Naive thymus-derived CD4-positive, alpha-beta T cell (primary cell): ENCODE data around the gene RTN4R. TPM values are rescaled to one million over a fixed set of nuclear protein-coding genes. Genes with fewer than 3 reads are reported as not detected.
"Not testable (repeated sequence)": the region's sequence is repeated elsewhere in the genome, so short reads cannot be mapped to it uniquely, and the experiment has no call there.

Experiments used
- ATAC-seq: fragments of 150-1000 bp; cut with Tn5 transposase; 2 replicates; pipeline ENCODE4 v1.10.0; 2021; ENCODE audit warnings: mild to moderate bottlenecking, moderate library complexity
- CTCF ChIA-PET: fragments of 350-600 bp; sonication (Branson Sonifier 250); formaldehyde crosslinking; loops from one replicate; lab custom pipeline; 2021; ENCODE audit warnings: antibody characterized with exemption; lab: Charles Lee
- POLR2A ChIA-PET: fragments of 350-600 bp; sonication (Branson Sonifier 250); formaldehyde crosslinking; loops from one replicate; lab custom pipeline; 2021; ENCODE audit warnings: antibody characterized with exemption, inconsistent platforms; lab: Charles Lee
- DNase-seq, 9 donors: peaks; one replicate each; pipeline versions ENCODE4 v3.0.0 to v3.0.0-alpha.2; 2020 to 2022; ENCODE audit warnings: mixed read lengths in 1 of 9
- H3K27ac ChIP-seq: one replicate; pipeline ENCODE4 v1.7.0; 2013; ENCODE audit warnings: mild to moderate bottlenecking, low read depth, low read length, moderate library complexity
- H3K27me3 ChIP-seq, 2 donors: one replicate each; pipeline ENCODE4 v1.7.0; 2013; ENCODE audit warnings: low read length in 2 of 2, mild to moderate bottlenecking in 2 of 2, moderate library complexity in 2 of 2; ENCODE audit not compliant: control insufficient read depth in 2 of 2, insufficient read depth in 2 of 2
- H3K36me3 ChIP-seq, 3 experiments: 1 replicate in 2 of 3; 2 replicates in 1 of 3; pipeline ENCODE4 v1.7.0; 2013; ENCODE audit warnings: low read length in 3 of 3, mild to moderate bottlenecking in 3 of 3, moderate library complexity in 1 of 3; ENCODE audit not compliant: insufficient read depth in 3 of 3, control insufficient read depth in 2 of 3
- H3K4me1 ChIP-seq, 2 donors: one replicate each; pipeline ENCODE4 v1.7.0; 2013; ENCODE audit warnings: low read length in 2 of 2, mild to moderate bottlenecking in 2 of 2, moderate library complexity in 1 of 2; ENCODE audit not compliant: control insufficient read depth in 2 of 2, insufficient read depth in 2 of 2
- H3K4me3 ChIP-seq: 2 replicates; pipeline ENCODE4 v1.7.0; 2013; ENCODE audit warnings: mild to moderate bottlenecking, low read length
- H3K9me3 ChIP-seq, 3 experiments: 1 replicate in 2 of 3; 2 replicates in 1 of 3; pipeline ENCODE4 v1.7.0; 2013; ENCODE audit warnings: low read length in 3 of 3; ENCODE audit not compliant: control insufficient read depth in 2 of 3
- H3K27ac Mint-ChIP-seq, 9 donors: one replicate each; pipeline ENCODE4 v1.8.0; 2020 to 2022; ENCODE audit warnings: mixed read lengths in 9 of 9, mild to moderate bottlenecking in 8 of 9, moderate library complexity in 5 of 9, inconsistent platforms in 2 of 9
- H3K27me3 Mint-ChIP-seq, 5 donors: one replicate each; pipeline ENCODE4 v1.8.0; 2021 to 2022; ENCODE audit warnings: mixed read lengths in 5 of 5, mild to moderate bottlenecking in 1 of 5
- H3K36me3 Mint-ChIP-seq, 5 donors: one replicate each; pipeline ENCODE4 v1.8.0; 2020 to 2022; ENCODE audit warnings: mixed read lengths in 5 of 5, mild to moderate bottlenecking in 3 of 5, inconsistent platforms in 1 of 5
- H3K4me1 Mint-ChIP-seq, 7 donors: one replicate each; pipeline ENCODE4 v1.8.0; 2020 to 2022; ENCODE audit warnings: mixed read lengths in 7 of 7, mild to moderate bottlenecking in 3 of 7, inconsistent platforms in 1 of 7
- H3K4me3 Mint-ChIP-seq, 10 donors: one replicate each; pipeline ENCODE4 v1.8.0; 2020 to 2022; ENCODE audit warnings: mild to moderate bottlenecking in 10 of 10, mixed read lengths in 10 of 10, moderate library complexity in 6 of 10, inconsistent platforms in 2 of 10
- H3K9me3 Mint-ChIP-seq, 11 donors: one replicate each; pipeline ENCODE4 v1.8.0; 2020 to 2022; ENCODE audit warnings: mixed read lengths in 11 of 11, mild to moderate bottlenecking in 4 of 11, inconsistent platforms in 1 of 11, moderate library complexity in 1 of 11
- intact Hi-C, 2 donors: fragments of 100-400 bp; cut with micrococcal nuclease; formaldehyde crosslinking; loops; one replicate each; pipeline ENCODE4 v1.15.1; 2023
- polyA plus RNA-seq, 2 donors: library from polyadenylated mRNA; unstranded; fragments of 300-500 nt; fragmentation: Illumina TruSeq; gene quantifications; one replicate each; pipeline ENCODE4 v1.2.3, GENCODE V29; 2021
- total RNA-seq, 6 experiments: library from RNA in 5 of 6; stranded (reverse) in 5 of 6; gene quantifications; 1 replicate in 5 of 6; 2 replicates in 1 of 6; pipeline ENCODE4 v1.2.3 and lab custom pipeline; 2021 to 2026

The RTN4R gene
- total and polyA plus RNA-seq, 7 experiments from 2014 or later: 0.98 to 2.9 (median 2.0) TPM

- Mint-ChIP-seq H3K4me3 (peak overlapping the region in 2 of 10 donors; percentile 10 to 53), H3K27ac (no peak overlapping the region), H3K27me3 (no peaks in the 10 kb centered on the region), H3K36me3 (no peaks in the 10 kb centered on the region), H3K4me1 (peaks cover 0 to 5% (median 0%) of the 10 kb centered on the region in 7 donors), H3K9me3 (no peaks in the 10 kb centered on the region)
- no peaks in the 10 kb centered on the region for H3K36me3 ChIP-seq
- DNase-seq (no peak), ATAC-seq (no peak)
- no peaks in the 10 kb centered on the region for H3K9me3 ChIP-seq
- peaks cover 0 to 4% of the 10 kb centered on the region in 2 donors for H3K4me1 ChIP-seq
- CTCF ChIA-PET: no interaction called here
- intact Hi-C loops: no loop called here
- no peak overlapping the region for H3K4me3 ChIP-seq
- POLR2A ChIA-PET: no interaction called here
- no peaks in the 10 kb centered on the region for H3K27me3 ChIP-seq
- H3K27ac ChIP-seq: no peak overlapping the region
Observed at GRCh38 chr22:20272174-20272573, 4.1 kb upstream of the RTN4R start.

- Histone ChIP-seq H3K36me3 (no peaks in the 10 kb centered on the region), H3K27me3 (no peaks in the 10 kb centered on the region), H3K4me3 (no peak overlapping the region), H3K9me3 (no peaks in the 10 kb centered on the region), H3K27ac (no peak overlapping the region), H3K4me1 (peaks cover 0 to 4% of the 10 kb centered on the region in 2 donors)
- peaks cover 0 to 7% (median 5%) of the 10 kb centered on the region in 7 donors for H3K4me1 Mint-ChIP-seq
- H3K9me3 Mint-ChIP-seq: no peaks in the 10 kb centered on the region
- ChIA-PET CTCF (interaction anchor here (0.9 kb wide), 1 partner anchor 21 kb away, joined by 5 read pairs; no protein-coding TSS in a partner anchor), POLR2A (interaction anchor here (0.6 kb wide), 1 partner anchor 52 kb away, joined by 3 read pairs; no protein-coding TSS in a partner anchor)
- H3K27ac Mint-ChIP-seq: peak overlapping the region in 1 of 9 donors; percentile 9
- H3K27me3 Mint-ChIP-seq: peaks cover 0 to 4% (median 0%) of the 10 kb centered on the region in 5 donors
- DNase-seq (no peak), ATAC-seq (no peak)
- intact Hi-C loops: no loop called here
- H3K4me3 Mint-ChIP-seq: no peak overlapping the region
- H3K36me3 Mint-ChIP-seq: no peaks in the 10 kb centered on the region
Observed at GRCh38 chr22:20271114-20271994, 3.2 kb upstream of the RTN4R start.

GRCh38 chr22:20270190-20271113, 2.3 kb upstream of the RTN4R start:
- DNase-seq, H3K36me3 Mint-ChIP-seq, intact Hi-C loops, H3K27me3 Mint-ChIP-seq, H3K27ac Mint-ChIP-seq, H3K9me3 Mint-ChIP-seq, H3K27ac ChIP-seq, H3K4me3 ChIP-seq, H3K9me3 ChIP-seq, H3K36me3 ChIP-seq, H3K27me3 ChIP-seq, H3K4me1 Mint-ChIP-seq, ATAC-seq, H3K4me3 Mint-ChIP-seq, H3K4me1 ChIP-seq: not testable (repeated sequence)
- POLR2A ChIA-PET: interaction anchor here (0.6 kb wide), 1 partner anchor 53 kb away, joined by 3 read pairs; no protein-coding TSS in a partner anchor
- CTCF ChIA-PET: interaction anchor here (0.9 kb wide), 1 partner anchor 22 kb away, joined by 5 read pairs; no protein-coding TSS in a partner anchor

GRCh38 chr22:20269673-20270072, 1.6 kb upstream of the RTN4R start:
- ATAC-seq, H3K9me3 Mint-ChIP-seq, H3K4me1 ChIP-seq, H3K4me1 Mint-ChIP-seq, H3K27me3 Mint-ChIP-seq, CTCF ChIA-PET, H3K4me3 ChIP-seq, H3K36me3 ChIP-seq, H3K9me3 ChIP-seq, H3K27ac ChIP-seq, H3K27ac Mint-ChIP-seq, H3K27me3 ChIP-seq, DNase-seq, H3K36me3 Mint-ChIP-seq, POLR2A ChIA-PET: not testable (repeated sequence)
- H3K4me3 Mint-ChIP-seq: peak overlapping the region in 1 of 10 donors; percentile 75
- intact Hi-C loops: loop anchor here in 1 of 2 donors (2.0 kb wide), 1 partner anchor 15 kb away; no protein-coding TSS in a partner anchor

GRCh38 chr22:20269201-20269600, 1.1 kb upstream of the RTN4R start:
- H3K9me3 Mint-ChIP-seq, H3K4me1 Mint-ChIP-seq, ATAC-seq, CTCF ChIA-PET, H3K4me1 ChIP-seq, H3K4me3 ChIP-seq, DNase-seq, H3K27ac ChIP-seq, H3K27ac Mint-ChIP-seq, H3K9me3 ChIP-seq, H3K36me3 Mint-ChIP-seq, H3K27me3 ChIP-seq, H3K36me3 ChIP-seq, H3K27me3 Mint-ChIP-seq, POLR2A ChIA-PET: not testable (repeated sequence)
- H3K4me3 Mint-ChIP-seq: peak overlapping the region in 2 of 10 donors; percentile 73 to 75
- intact Hi-C loops: loop anchor here in 1 of 2 donors (2.0 kb wide), 1 partner anchor 16 kb away; no protein-coding TSS in a partner anchor

- peak in 1 of 9 donors; percentile 33 for DNase-seq
- H3K27ac Mint-ChIP-seq: no peak overlapping the region
- H3K9me3 Mint-ChIP-seq: no peaks in the 10 kb centered on the region
- Histone ChIP-seq H3K36me3 (no peaks in the 10 kb centered on the region), H3K27ac (no peak overlapping the region), H3K27me3 (no peaks in the 10 kb centered on the region), H3K4me3 (no peak overlapping the region), H3K9me3 (no peaks in the 10 kb centered on the region), H3K4me1 (peaks cover 0 to 4% of the 10 kb centered on the region in 2 donors)
- peaks cover 0 to 6% (median 0%) of the 10 kb centered on the region in 5 donors for H3K27me3 Mint-ChIP-seq
- intact Hi-C loops: loop anchor here (1.0 to 2.0 kb wide), 4 partner anchors 17 to 110 kb away; no protein-coding TSS in a partner anchor
- H3K4me3 Mint-ChIP-seq: peak overlapping the region in 7 of 10 donors; percentile 17 to 76 (median 51)
- POLR2A ChIA-PET: no interaction called here
- no peaks in the 10 kb centered on the region for H3K36me3 Mint-ChIP-seq
- ATAC-seq: no peak
- peaks cover 0 to 7% (median 5%) of the 10 kb centered on the region in 7 donors for H3K4me1 Mint-ChIP-seq
- CTCF ChIA-PET: no interaction called here
Observed at GRCh38 chr22:20267441-20268278, 458 bp downstream of the RTN4R start.
